Measurements from ENCODE around the gene ZNF682. TPM values are rescaled to one million over a fixed set of nuclear protein-coding genes. Genes with fewer than 3 reads are reported as not detected.
"Not testable (repeated sequence)": the region's sequence is repeated elsewhere in the genome, so short reads cannot be mapped to it uniquely, and the experiment has no call there.

The ZNF682 gene
- total RNA-seq, 1 experiment from 2014 or later = 20.5 TPM

- Mint-ChIP-seq H3K27me3 (ENCODE audit: low read depth) (no peaks in the 10 kb centered on the region), H3K27ac (no peak overlapping the region), H3K4me3 (no peak overlapping the region), H3K9me3 (peaks cover 19% of the 10 kb centered on the region), H3K4me1 (peaks cover 34% of the 10 kb centered on the region), H3K36me3 (peaks cover 13% of the 10 kb centered on the region)
- DNase-seq (ENCODE audit: low spot score) (no peak), ATAC-seq (no peak)
- ChIA-PET POLR2A (no interaction called here), CTCF (no interaction called here)
- TF ChIP-seq KAT7 (CRISPR knock-in tag; IDR thresholded peaks at IDR 0.05; ENCODE audit: borderline replicate concordance) (no peak), ZNF263 (CRISPR knock-in tag; IDR thresholded peaks at IDR 0.05; ENCODE audit: low read depth) (no peak), GABPB1 (CRISPR knock-in tag; IDR thresholded peaks at IDR 0.05) (no peak), IRF1 (CRISPR knock-in tag; IDR thresholded peaks at IDR 0.05) (no peak), ZNF396 (CRISPR knock-in tag; IDR thresholded peaks at IDR 0.05; ENCODE audit: borderline replicate concordance) (no peak), JAZF1 (CRISPR knock-in tag; IDR thresholded peaks at IDR 0.05) (no peak), ZNF121 (CRISPR knock-in tag; IDR thresholded peaks at IDR 0.05) (no peak), FOXJ3 (CRISPR knock-in tag; IDR thresholded peaks at IDR 0.05; ENCODE audit: borderline replicate concordance) (no peak), FOXP4 (CRISPR knock-in tag; IDR thresholded peaks at IDR 0.05) (no peak)
- TF ChIP-seq, protein P1, sequence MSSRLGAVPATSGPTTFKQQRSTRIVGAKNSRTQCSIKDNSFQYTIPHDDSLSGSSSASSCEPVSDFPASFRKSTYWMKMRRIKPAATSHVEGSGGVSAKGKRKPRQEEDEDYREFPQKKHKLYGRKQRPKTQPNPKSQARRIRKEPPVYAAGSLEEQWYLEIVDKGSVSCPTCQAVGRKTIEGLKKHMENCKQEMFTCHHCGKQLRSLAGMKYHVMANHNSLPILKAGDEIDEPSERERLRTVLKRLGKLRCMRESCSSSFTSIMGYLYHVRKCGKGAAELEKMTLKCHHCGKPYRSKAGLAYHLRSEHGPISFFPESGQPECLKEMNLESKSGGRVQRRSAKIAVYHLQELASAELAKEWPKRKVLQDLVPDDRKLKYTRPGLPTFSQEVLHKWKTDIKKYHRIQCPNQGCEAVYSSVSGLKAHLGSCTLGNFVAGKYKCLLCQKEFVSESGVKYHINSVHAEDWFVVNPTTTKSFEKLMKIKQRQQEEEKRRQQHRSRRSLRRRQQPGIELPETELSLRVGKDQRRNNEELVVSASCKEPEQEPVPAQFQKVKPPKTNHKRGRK (CRISPR knock-in tag; IDR thresholded peaks at IDR 0.05; ENCODE audit: borderline replicate concordance) = no peak
These were observed 33.6 kb upstream of the ZNF682 start for GRCh38 chr19:20072936-20073335.

DNA sequence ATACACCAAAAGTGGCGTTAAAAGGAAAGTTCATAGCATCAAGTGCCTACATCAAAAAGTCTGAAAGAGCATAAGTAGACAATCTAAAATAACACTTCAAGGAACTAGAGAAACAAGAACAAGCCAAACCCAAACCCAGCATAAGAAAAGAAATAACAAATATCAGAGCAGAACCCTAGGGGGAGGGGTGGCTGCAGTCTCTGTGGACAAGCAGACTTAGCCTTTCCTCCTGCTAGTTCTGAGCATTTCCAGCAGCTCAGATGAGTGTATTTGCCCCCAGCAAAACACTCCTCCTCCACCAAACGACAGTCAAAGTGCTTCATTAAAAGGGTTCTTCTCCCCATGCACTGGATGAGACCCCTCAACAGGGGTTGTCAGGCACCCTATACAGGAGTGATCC is 31.4 kb upstream of the ZNF682 start:
- TF ChIP-seq SMAD3 (CRISPR knock-in tag; IDR thresholded peaks at IDR 0.05; ENCODE audit: borderline replicate concordance) = no peak
- no peak for TF ChIP-seq NR3C1 (CRISPR knock-in tag; conservative IDR thresholded peaks at IDR 0.05; ENCODE audit: low read depth)
- no peak for TF ChIP-seq JUN (CRISPR knock-in tag; IDR thresholded peaks at IDR 0.05)
- TF ChIP-seq ZNF317 (CRISPR knock-in tag; IDR thresholded peaks at IDR 0.05; ENCODE audit: borderline replicate concordance, low read depth) = no peak
- no peak for TF ChIP-seq HMGA2 (CRISPR knock-in tag; IDR thresholded peaks at IDR 0.05)
- no peak for TF ChIP-seq MLX (CRISPR knock-in tag; IDR thresholded peaks at IDR 0.05)
- TF ChIP-seq SOX15 (CRISPR knock-in tag; IDR thresholded peaks at IDR 0.05) = no peak
- TF ChIP-seq MXD4 (CRISPR knock-in tag; IDR thresholded peaks at IDR 0.05; ENCODE audit: borderline replicate concordance) = no peak
- no peak for TF ChIP-seq ZNF416 (CRISPR knock-in tag; IDR thresholded peaks at IDR 0.05)
- TF ChIP-seq USF2 (CRISPR knock-in tag; IDR thresholded peaks at IDR 0.05) = no peak
- no peak for TF ChIP-seq RELA (CRISPR knock-in tag; IDR thresholded peaks at IDR 0.05; ENCODE audit: borderline replicate concordance)
- peaks cover 48% of the 10 kb centered on the region for H3K4me1 Mint-ChIP-seq
- DNase-seq (ENCODE audit: low spot score) = no peak
- H3K9me3 Mint-ChIP-seq = peaks cover 26% of the 10 kb centered on the region
- H3K27ac Mint-ChIP-seq = peak overlapping the region; percentile 22
- no peak for ATAC-seq
- no peak overlapping the region for H3K4me3 Mint-ChIP-seq
- ChIA-PET POLR2A (no interaction called here), CTCF (no interaction called here)
- H3K27me3 Mint-ChIP-seq (ENCODE audit: low read depth) = no peaks in the 10 kb centered on the region
- peaks cover 22% of the 10 kb centered on the region for H3K36me3 Mint-ChIP-seq

DNA sequence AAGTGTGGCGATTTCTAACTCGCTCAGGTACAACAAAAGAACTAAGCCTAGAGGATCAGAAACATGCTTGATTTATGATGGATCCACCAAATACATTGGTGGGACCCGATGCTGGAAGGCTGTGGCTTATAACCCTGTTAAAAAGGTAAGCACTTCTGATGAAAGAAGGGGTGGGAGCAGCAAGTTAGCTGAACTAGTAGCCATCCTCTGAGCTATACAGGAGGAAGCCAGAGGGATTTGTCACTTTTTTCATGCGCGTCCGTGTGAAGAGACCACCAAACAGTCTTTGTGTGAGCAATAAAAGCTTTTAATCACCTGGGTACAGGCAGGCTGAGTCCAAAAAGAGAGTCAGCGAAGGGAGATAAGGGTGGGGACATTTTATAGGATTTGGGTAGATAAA is 29.3 kb upstream of the ZNF682 start:
- Mint-ChIP-seq H3K4me3 (peak overlapping the region; percentile 62), H3K4me1 (peaks cover 48% of the 10 kb centered on the region), H3K36me3 (peaks cover 32% of the 10 kb centered on the region), H3K27ac (peak overlapping the region; percentile 83), H3K9me3 (peaks cover 29% of the 10 kb centered on the region)
- ChIA-PET POLR2A (interaction anchor here (0.7 to 3.0 kb wide), 4 partner anchors 9 to 33 kb away, joined by 3 to 19 read pairs (median 11); partner anchors contain the start of genes ZNF682 and ZNF90), CTCF (interaction anchor here (1.0 to 1.2 kb wide), 2 partner anchors 17 to 71 kb away, joined by 4 to 6 read pairs; no protein-coding TSS in a partner anchor)
- ATAC-seq = peak; percentile 56
- not testable (repeated sequence) for H3K27me3 Mint-ChIP-seq (ENCODE audit: low read depth); DNase-seq (ENCODE audit: low spot score)

Data from WTC11 (cell line).